Measurements from ENCODE around the gene TMEM50A. TPM values are rescaled to one million over a fixed set of nuclear protein-coding genes. Genes with fewer than 3 reads are reported as not detected.
"Not testable (repeated sequence)": the region's sequence is repeated elsewhere in the genome, so short reads cannot be mapped to it uniquely, and the experiment has no call there.

Gene TMEM50A
- total and polyA plus RNA-seq, 2 donors (not counting 3 experiments of a cell fraction or from before 2014, with no cell fraction given), result 125 to 140 TPM

DNA sequence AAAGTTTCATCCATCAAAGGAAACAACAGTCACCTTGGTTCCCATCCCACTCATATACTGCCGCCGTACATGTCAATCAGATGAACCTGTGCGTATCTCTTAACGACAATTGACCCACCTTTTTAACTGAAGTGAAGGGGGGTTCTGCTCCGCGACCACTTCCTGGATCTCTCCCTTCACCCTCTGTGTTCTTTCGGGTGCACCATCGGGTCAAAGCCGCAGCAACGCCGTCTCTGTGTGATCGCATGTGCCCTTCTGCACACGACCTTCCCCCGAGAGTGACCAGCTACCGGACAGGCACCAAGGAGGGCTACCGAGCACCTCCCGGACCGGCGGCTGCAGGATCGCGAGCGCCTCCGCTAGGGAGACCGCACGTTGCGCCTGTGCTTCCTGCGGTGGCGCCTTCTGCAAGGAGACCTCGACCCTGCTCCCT lies 1.2 kb upstream of the TMEM50A start:
- Histone ChIP-seq H3K4me3 (replicated peaks in 1 of 3; ENCODE audit: insufficient read depth in 1 of 3, low read depth in 1 of 3, low read length in 3 of 3) (peak overlapping the region; percentile 51 to 90 (median 70)), H3K4me2 (ENCODE audit: insufficient read depth, low read length) (peak overlapping the region; percentile 64), H3K79me2 (ENCODE audit: control insufficient read depth, insufficient read depth, low read length) (peaks cover 40% of the 10 kb centered on the region), H2AFZ (ENCODE audit: low read depth, low read length) (peak overlapping the region; percentile 89), H3K9ac (replicated peaks; ENCODE audit: extremely low read depth, insufficient read depth, low read length) (peak overlapping the region; percentile 51), H3K4me1 (ENCODE audit: control insufficient read depth, extremely low read depth, insufficient read depth, low read length) (peaks cover 18% of the 10 kb centered on the region)
- H3K9me3 ChIP-seq (replicated peaks; ENCODE audit: control insufficient read depth, insufficient read depth, low read length); POLR2A ChIA-PET; H4K20me1 ChIP-seq (replicated peaks; ENCODE audit: control insufficient read depth, extremely low read depth, insufficient read depth, low read length); H3K27ac ChIP-seq (ENCODE audit: insufficient read depth, low read depth, low read length); H3K36me3 ChIP-seq (ENCODE audit: control insufficient read depth in 2 of 2, extremely low read depth in 1 of 2, insufficient read depth in 2 of 2, low read length in 2 of 2); dilution Hi-C loops (cut with MboI; ENCODE audit: extremely low pct_ligation_motif_present, low sequenced_read_pairs); H3K9me1 ChIP-seq (replicated peaks; ENCODE audit: control insufficient read depth, extremely low read depth, insufficient read depth, low read length); H3K27me3 ChIP-seq (ENCODE audit: control insufficient read depth in 2 of 2, insufficient read depth in 2 of 2, low read length in 2 of 2); BruUV-seq (replicated peaks); CTCF ChIA-PET: not testable (repeated sequence)
- FAIRE-seq (peak; percentile 97), DNase-seq (ENCODE audit: low read depth, low spot score) (peak; percentile 21)
- peak in 1 of 2 donors; percentile 5 for TF ChIP-seq CTCF (IDR thresholded peaks at IDR 0.05; ENCODE audit: extremely low read depth in 1 of 2, insufficient read depth in 1 of 2, low read depth in 1 of 2, low read length in 2 of 2)
- intact Hi-C loops (cut with micrococcal nuclease), result loop anchor here (5.0 kb wide), 2 partner anchors 90 to 95 kb away; partner anchors contain the start of genes MACO1 and RSRP1

GRCh38 chr1:25337483-25338187 lies 499 bp upstream of the TMEM50A start:
- H3K79me2 ChIP-seq (ENCODE audit: control insufficient read depth, insufficient read depth, low read length), result peaks cover 46% of the 10 kb centered on the region
- H3K27me3 ChIP-seq (ENCODE audit: control insufficient read depth in 2 of 2, insufficient read depth in 2 of 2, low read length in 2 of 2); H3K9me3 ChIP-seq (replicated peaks; ENCODE audit: control insufficient read depth, insufficient read depth, low read length); H3K36me3 ChIP-seq (ENCODE audit: control insufficient read depth in 2 of 2, extremely low read depth in 1 of 2, insufficient read depth in 2 of 2, low read length in 2 of 2); CTCF ChIA-PET; POLR2A ChIA-PET; DNase-seq (ENCODE audit: low read depth, low spot score); H3K9ac ChIP-seq (replicated peaks; ENCODE audit: extremely low read depth, insufficient read depth, low read length); H4K20me1 ChIP-seq (replicated peaks; ENCODE audit: control insufficient read depth, extremely low read depth, insufficient read depth, low read length); FAIRE-seq; dilution Hi-C loops (cut with MboI; ENCODE audit: extremely low pct_ligation_motif_present, low sequenced_read_pairs); H3K9me1 ChIP-seq (replicated peaks; ENCODE audit: control insufficient read depth, extremely low read depth, insufficient read depth, low read length): not testable (repeated sequence)
- peak overlapping the region; percentile 91 for H3K27ac ChIP-seq (ENCODE audit: insufficient read depth, low read depth, low read length)
- intact Hi-C loops (cut with micrococcal nuclease), result loop anchor here (2.0 to 5.0 kb wide), 3 partner anchors 77 to 95 kb away; partner anchors contain the start of genes MACO1 and RSRP1
- peak overlapping the region; percentile 93 for H3K4me2 ChIP-seq (ENCODE audit: insufficient read depth, low read length)
- peak overlapping the region; percentile 74 to 97 (median 85) for H3K4me3 ChIP-seq (replicated peaks in 1 of 3; ENCODE audit: insufficient read depth in 1 of 3, low read depth in 1 of 3, low read length in 3 of 3)
- H2AFZ ChIP-seq (ENCODE audit: low read depth, low read length), result peak overlapping the region; percentile 86
- H3K4me1 ChIP-seq (ENCODE audit: control insufficient read depth, extremely low read depth, insufficient read depth, low read length), result peaks cover 18% of the 10 kb centered on the region
- TSS peak; percentile 46 for BruUV-seq (replicated peaks)

All from endothelial cell of umbilical vein (primary cell).